IMR-90 (cell line): ENCODE data around the gene DENND1B. TPM values are rescaled to one million over a fixed set of nuclear protein-coding genes. Genes with fewer than 3 reads are reported as not detected.

Experiments
- ATAC-seq: fragments of 200-7000 bp; cut with Tn5 transposase; 2 replicates; pipeline ENCODE4 v1.9.1; 2020; ENCODE audit warnings: low read depth, mild to moderate bottlenecking, moderate library complexity
- BruUV-seq: library from RNA; stranded (reverse); fragments of 400-500 nt; replicated peaks from 2 replicates; lab custom pipeline; 2021; lab: Mats Ljungman, UMichigan
- CTCF ChIA-PET: fragments of 300-600 bp; formaldehyde crosslinking; extraction: SDS; loops from one replicate; lab custom pipeline; 2021; ENCODE audit warnings: antibody characterized with exemption; lab: Yijun Ruan, JAX
- POLR2A ChIA-PET: fragments of 300-600 bp; sonication (Branson Sonifier 250); formaldehyde crosslinking; loops from one replicate; lab custom pipeline; 2022; ENCODE audit warnings: antibody characterized with exemption; ENCODE audit not compliant: unreplicated experiment; lab: Charles Lee
- DNase-seq: peaks from one replicate; pipeline ENCODE4 v3.0.0; 2013
- H2AFZ ChIP-seq: replicated peaks from 2 replicates; pipeline ENCODE3; 2013; ENCODE audit warnings: low read length, mild to moderate bottlenecking; ENCODE audit not compliant: poor library complexity
- H2AK5ac ChIP-seq: 2 replicates; pipeline ENCODE4 v1.6.1; 2013; ENCODE audit warnings: low read depth, low read length, inconsistent platforms
- H2AK9ac ChIP-seq: replicated peaks from 2 replicates; pipeline ENCODE3; 2013; ENCODE audit warnings: mild to moderate bottlenecking, low read depth, low read length, moderate library complexity; ENCODE audit not compliant: poor library complexity
- H2BK120ac ChIP-seq: 2 replicates; pipeline ENCODE4 v1.6.1; 2013; ENCODE audit warnings: low read depth, low read length, inconsistent platforms
- H2BK15ac ChIP-seq: 3 replicates; pipeline ENCODE4 v1.6.1; 2013; ENCODE audit warnings: low read depth, low read length, inconsistent platforms
- H2BK20ac ChIP-seq: 2 replicates; pipeline ENCODE4 v1.6.1; 2013; ENCODE audit warnings: low read depth, mild to moderate bottlenecking, inconsistent platforms, low read length, moderate library complexity
- H2BK5ac ChIP-seq: 2 replicates; pipeline ENCODE4 v1.6.1; 2013; ENCODE audit warnings: mild to moderate bottlenecking, low read depth, low read length, inconsistent platforms; ENCODE audit not compliant: poor library complexity, severe bottlenecking
- H3K14ac ChIP-seq: replicated peaks from 2 replicates; pipeline ENCODE4 v1.6.1; 2013; ENCODE audit warnings: low read depth, low read length, inconsistent platforms
- H3K18ac ChIP-seq: 2 replicates; pipeline ENCODE4 v1.6.1; 2013; ENCODE audit warnings: low read depth, low read length, control low read depth
- H3K23ac ChIP-seq: 2 replicates; pipeline ENCODE4 v1.6.1; 2013; ENCODE audit warnings: low read depth, low read length, inconsistent platforms
- H3K27ac ChIP-seq: 2 replicates; pipeline ENCODE4 v1.5.1; 2013; ENCODE audit warnings: mild to moderate bottlenecking, control low read depth, low read length; ENCODE audit not compliant: insufficient read depth
- H3K27me3 ChIP-seq: 2 replicates; pipeline ENCODE4 v1.6.1; 2013; ENCODE audit warnings: low read length; ENCODE audit not compliant: control insufficient read depth, insufficient read depth
- H3K36me3 ChIP-seq: 2 replicates; pipeline ENCODE4 v1.6.1; 2013; ENCODE audit warnings: low read length, mixed read lengths; ENCODE audit not compliant: control insufficient read depth, insufficient read depth
- H3K4ac ChIP-seq: 2 replicates; pipeline ENCODE4 v1.6.1; 2013; ENCODE audit warnings: low read depth, low read length, inconsistent platforms
- H3K4me1 ChIP-seq: 2 replicates; pipeline ENCODE4 v1.6.1; 2013; ENCODE audit warnings: low read length, mixed read lengths; ENCODE audit not compliant: control insufficient read depth, insufficient read depth
- H3K4me2 ChIP-seq: 2 replicates; pipeline ENCODE4 v1.6.1; 2013; ENCODE audit warnings: low read depth, mild to moderate bottlenecking, control low read depth, low read length, moderate library complexity
- H3K4me3 ChIP-seq: 2 replicates; pipeline ENCODE4 v1.5.1; 2013; ENCODE audit warnings: low read depth, mild to moderate bottlenecking, control low read depth, low read length, moderate library complexity; ENCODE audit not compliant: insufficient read depth
- H3K56ac ChIP-seq: 2 replicates; pipeline ENCODE4 v1.6.1; 2013; ENCODE audit warnings: low read length, inconsistent platforms; ENCODE audit not compliant: insufficient read depth; ENCODE audit errors: extremely low read depth
- H3K79me1 ChIP-seq, 2 experiments: 2 replicates each; pipeline ENCODE4 v1.6.1; 2013; ENCODE audit warnings: low read length in 2 of 2, inconsistent platforms in 1 of 2, low read depth in 1 of 2
- H3K9ac ChIP-seq: 2 replicates; pipeline ENCODE4 v1.6.1; 2013; ENCODE audit warnings: low read depth, low read length, control low read depth
- H3K9me1 ChIP-seq: 2 replicates; pipeline ENCODE4 v1.6.1; 2013; ENCODE audit warnings: low read length, inconsistent platforms; ENCODE audit not compliant: insufficient read depth
- H3K9me3 ChIP-seq: 2 replicates; pipeline ENCODE4 v1.6.1; 2013; ENCODE audit warnings: low read length; ENCODE audit not compliant: control insufficient read depth, insufficient read depth
- H4K20me1 ChIP-seq: 2 replicates; pipeline ENCODE4 v1.6.1; 2013; ENCODE audit warnings: low read length, inconsistent platforms; ENCODE audit not compliant: insufficient read depth
- H4K5ac ChIP-seq: 2 replicates; pipeline ENCODE4 v1.6.1; 2013; ENCODE audit warnings: mild to moderate bottlenecking, low read depth, low read length, control low read depth
- H4K8ac ChIP-seq, 2 experiments: 2 replicates each; pipeline ENCODE4 v1.6.1; 2013; ENCODE audit warnings: low read depth in 2 of 2, low read length in 2 of 2, control low read depth in 1 of 2, inconsistent platforms in 1 of 2
- H4K91ac ChIP-seq: 2 replicates; pipeline ENCODE4 v1.6.1; 2013; ENCODE audit warnings: low read depth, low read length, inconsistent platforms; ENCODE audit not compliant: insufficient read depth
- CHD1 ChIP-seq: IDR thresholded peaks from 2 replicates; pipeline ENCODE4 v1.6.1; 2012; ENCODE audit warnings: low read depth, low read length, improper control_type of control experiment
- CTCF ChIP-seq: conservative IDR thresholded peaks from 2 replicates; pipeline ENCODE4 v1.5.1; 2012; ENCODE audit warnings: mild to moderate bottlenecking, low read depth, low read length, improper control_type of control experiment
- FOS ChIP-seq: fragments of 150-350 bp; IDR thresholded peaks from 2 replicates; pipeline ENCODE4 v1.6.1; 2016; ENCODE audit warnings: low read depth, low read length
- RCOR1 ChIP-seq: IDR thresholded peaks from 2 replicates; pipeline ENCODE4 v1.6.1; 2012; ENCODE audit warnings: mild to moderate bottlenecking, low read length, improper control_type of control experiment; ENCODE audit not compliant: insufficient replicate concordance
- SMC3 ChIP-seq: fragments of 150-350 bp; IDR thresholded peaks from 2 replicates; pipeline ENCODE4 v1.6.1; 2016; ENCODE audit warnings: low read depth, mild to moderate bottlenecking, antibody characterized with exemption, low read length, moderate library complexity
- dilution Hi-C: fragments of 300-500 bp; cut with HindIII; formaldehyde crosslinking; loops from one replicate; pipeline ENCODE4 v1.14.3; 2018; ENCODE audit warnings: low sequenced_read_pairs; ENCODE audit not compliant: unreplicated experiment
- in situ Hi-C: fragments of 300-500 bp; cut with MboI; formaldehyde crosslinking; loops from 3 replicates; pipeline ENCODE4 v1.14.3; 2019; ENCODE audit warnings: low sequenced_read_pairs, inconsistent platforms, mixed read lengths
- intact Hi-C: fragments of 100-400 bp; cut with micrococcal nuclease; formaldehyde crosslinking; loops from 2 replicates; pipeline ENCODE4 v1.10.0; 2022
- polyA plus RNA-seq, 3 experiments: library from polyadenylated mRNA; depleted of rRNA; stranded (reverse); fragments of >200 nt; gene quantifications; 2 replicates each; pipeline ENCODE4 v1.2.3, GENCODE V29; 2012; ENCODE audit warnings: low replicate concordance in 1 of 3
- total RNA-seq: library from RNA; depleted of rRNA; stranded (reverse); fragments of >200 nt; gene quantifications from 2 replicates; pipeline ENCODE4 v1.2.3, GENCODE V29; 2012
- TF ChIP-seq, protein P1 (sequence below): fragments of 150-350 bp; IDR thresholded peaks from 2 replicates; pipeline ENCODE4 v1.6.1; 2016; ENCODE audit warnings: low read depth, mild to moderate bottlenecking, low read length, moderate library complexity, borderline replicate concordance

The DENND1B gene
- total and polyA plus RNA-seq, 2 of the 4 experiments (the other 2 are of a cell fraction), result 4.0 to 24.2 TPM

GRCh38 chr1:197750366-197750765, 24.9 kb downstream of the DENND1B start:
- H3K4me3 ChIP-seq, result no peak overlapping the region
- peaks cover 2% of the 10 kb centered on the region; the same call in 1 of the 2 replicates for H3K36me3 ChIP-seq
- no peak overlapping the region for H3K18ac ChIP-seq
- no peak overlapping the region for H4K8ac ChIP-seq
- in situ Hi-C loops (no loop called here), intact Hi-C loops (no loop called here), dilution Hi-C loops (no loop called here)
- H3K9me1 ChIP-seq, result no peaks in the 10 kb centered on the region
- no peak overlapping the region for H3K27ac ChIP-seq
- H2BK15ac ChIP-seq, result no peak overlapping the region
- H4K91ac ChIP-seq, result no peak overlapping the region
- no peak overlapping the region for H2AFZ ChIP-seq
- H2BK5ac ChIP-seq, result no peak overlapping the region
- no peak overlapping the region for H2AK5ac ChIP-seq
- H3K9me3 ChIP-seq, result no peaks in the 10 kb centered on the region
- H2BK120ac ChIP-seq, result no peak overlapping the region
- no TSS peak for BruUV-seq
- ATAC-seq (no peak), DNase-seq (no peak)
- H3K4me2 ChIP-seq, result no peak overlapping the region
- peaks cover 12 to 27% of the 10 kb centered on the region in 2 experiments for H3K79me1 ChIP-seq
- CTCF ChIA-PET, result no interaction called here
- no peak overlapping the region for H3K9ac ChIP-seq
- no peak for TF ChIP-seq CHD1
- TF ChIP-seq RCOR1, result no peak
- no peak for TF ChIP-seq CTCF
- TF ChIP-seq FOS, result no peak
- TF ChIP-seq, protein P1, sequence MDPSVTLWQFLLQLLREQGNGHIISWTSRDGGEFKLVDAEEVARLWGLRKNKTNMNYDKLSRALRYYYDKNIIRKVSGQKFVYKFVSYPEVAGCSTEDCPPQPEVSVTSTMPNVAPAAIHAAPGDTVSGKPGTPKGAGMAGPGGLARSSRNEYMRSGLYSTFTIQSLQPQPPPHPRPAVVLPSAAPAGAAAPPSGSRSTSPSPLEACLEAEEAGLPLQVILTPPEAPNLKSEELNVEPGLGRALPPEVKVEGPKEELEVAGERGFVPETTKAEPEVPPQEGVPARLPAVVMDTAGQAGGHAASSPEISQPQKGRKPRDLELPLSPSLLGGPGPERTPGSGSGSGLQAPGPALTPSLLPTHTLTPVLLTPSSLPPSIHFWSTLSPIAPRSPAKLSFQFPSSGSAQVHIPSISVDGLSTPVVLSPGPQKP, result no peak
- TF ChIP-seq SMC3, result no peak
- H4K20me1 ChIP-seq, result no peaks in the 10 kb centered on the region
- no peak overlapping the region for H3K14ac ChIP-seq
- H3K56ac ChIP-seq, result no peak overlapping the region
- no peaks in the 10 kb centered on the region for H3K27me3 ChIP-seq
- H2AK9ac ChIP-seq, result no peak overlapping the region
- H2BK20ac ChIP-seq, result no peak overlapping the region
- no peak overlapping the region for H3K23ac ChIP-seq
- H3K4ac ChIP-seq, result no peak overlapping the region
- POLR2A ChIA-PET, result no interaction called here
- H3K4me1 ChIP-seq, result no peaks in the 10 kb centered on the region
- no peak overlapping the region for H4K5ac ChIP-seq
